GM12801 (cell line): ENCODE data around the gene PDE6C.

ENCODE experiments used
- TF ChIP-seq, protein P1 (sequence below): IDR thresholded peaks from one replicate; pipeline ENCODE4 v1.5.1; 2011; ENCODE audit warnings: control low read depth; ENCODE audit not compliant: insufficient read length; ENCODE audit errors: extremely low read depth

The PDE6C gene

DNA sequence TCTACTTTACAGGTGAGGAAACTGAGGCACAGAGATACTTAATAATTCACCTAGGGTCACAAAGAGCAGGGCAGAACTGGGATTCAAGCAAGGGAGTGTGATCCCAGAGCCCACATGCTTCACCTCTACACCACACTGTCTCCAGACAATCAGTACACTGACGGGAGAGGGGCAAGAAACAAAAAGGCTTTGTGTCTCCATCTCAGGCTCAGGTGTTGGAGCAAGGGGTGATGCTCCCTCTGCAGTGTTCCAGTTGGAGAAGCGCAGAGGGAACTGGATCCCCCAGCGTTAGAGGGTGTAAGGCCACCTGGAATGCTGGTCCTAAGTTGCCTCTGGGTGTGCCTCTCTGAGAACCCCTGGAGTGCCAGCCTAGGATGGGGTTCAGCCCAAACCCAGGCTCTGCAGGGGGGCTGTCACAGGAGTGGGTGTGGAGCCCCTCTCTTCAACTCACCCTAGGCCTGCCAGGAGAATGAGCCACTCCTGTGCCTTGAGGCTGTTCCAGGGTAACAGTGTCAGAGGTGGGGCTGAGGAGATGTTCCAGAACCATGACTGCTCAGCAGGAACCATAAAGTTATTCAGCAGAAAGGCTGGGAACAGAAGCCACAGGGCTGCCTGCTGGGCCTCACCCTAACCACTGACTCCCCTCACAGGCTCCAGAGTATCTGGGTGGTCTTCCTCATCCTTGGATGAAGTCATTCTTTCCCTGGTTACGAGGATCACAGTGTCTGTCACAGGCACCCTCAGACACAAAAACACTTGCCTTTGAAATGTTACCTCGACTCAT, 16.8 kb upstream of the PDE6C start:
- TF ChIP-seq, protein P1, sequence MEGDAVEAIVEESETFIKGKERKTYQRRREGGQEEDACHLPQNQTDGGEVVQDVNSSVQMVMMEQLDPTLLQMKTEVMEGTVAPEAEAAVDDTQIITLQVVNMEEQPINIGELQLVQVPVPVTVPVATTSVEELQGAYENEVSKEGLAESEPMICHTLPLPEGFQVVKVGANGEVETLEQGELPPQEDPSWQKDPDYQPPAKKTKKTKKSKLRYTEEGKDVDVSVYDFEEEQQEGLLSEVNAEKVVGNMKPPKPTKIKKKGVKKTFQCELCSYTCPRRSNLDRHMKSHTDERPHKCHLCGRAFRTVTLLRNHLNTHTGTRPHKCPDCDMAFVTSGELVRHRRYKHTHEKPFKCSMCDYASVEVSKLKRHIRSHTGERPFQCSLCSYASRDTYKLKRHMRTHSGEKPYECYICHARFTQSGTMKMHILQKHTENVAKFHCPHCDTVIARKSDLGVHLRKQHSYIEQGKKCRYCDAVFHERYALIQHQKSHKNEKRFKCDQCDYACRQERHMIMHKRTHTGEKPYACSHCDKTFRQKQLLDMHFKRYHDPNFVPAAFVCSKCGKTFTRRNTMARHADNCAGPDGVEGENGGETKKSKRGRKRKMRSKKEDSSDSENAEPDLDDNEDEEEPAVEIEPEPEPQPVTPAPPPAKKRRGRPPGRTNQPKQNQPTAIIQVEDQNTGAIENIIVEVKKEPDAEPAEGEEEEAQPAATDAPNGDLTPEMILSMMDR = no peak

DNA sequence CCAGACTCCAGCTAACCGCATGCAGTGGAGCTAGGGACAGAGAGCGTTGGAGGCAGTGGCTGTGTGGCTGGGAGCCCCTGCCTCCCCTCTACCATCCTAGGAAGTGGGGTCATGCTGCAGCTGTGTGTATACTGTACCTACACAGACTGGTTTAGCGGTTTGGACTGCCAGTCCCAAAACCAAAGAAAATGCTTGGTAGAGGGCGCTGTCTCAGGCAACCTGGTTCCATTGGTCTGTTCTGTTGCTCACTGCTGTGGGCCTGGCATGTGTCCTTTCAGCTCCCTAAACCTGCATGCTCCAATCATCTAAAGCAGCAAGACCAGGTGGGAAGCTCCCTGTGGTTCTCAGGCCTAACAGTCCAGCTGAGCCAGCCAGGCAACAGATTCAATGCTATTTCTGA, 15.8 kb upstream of the PDE6C start:
- TF ChIP-seq, protein P1 = no peak

DNA sequence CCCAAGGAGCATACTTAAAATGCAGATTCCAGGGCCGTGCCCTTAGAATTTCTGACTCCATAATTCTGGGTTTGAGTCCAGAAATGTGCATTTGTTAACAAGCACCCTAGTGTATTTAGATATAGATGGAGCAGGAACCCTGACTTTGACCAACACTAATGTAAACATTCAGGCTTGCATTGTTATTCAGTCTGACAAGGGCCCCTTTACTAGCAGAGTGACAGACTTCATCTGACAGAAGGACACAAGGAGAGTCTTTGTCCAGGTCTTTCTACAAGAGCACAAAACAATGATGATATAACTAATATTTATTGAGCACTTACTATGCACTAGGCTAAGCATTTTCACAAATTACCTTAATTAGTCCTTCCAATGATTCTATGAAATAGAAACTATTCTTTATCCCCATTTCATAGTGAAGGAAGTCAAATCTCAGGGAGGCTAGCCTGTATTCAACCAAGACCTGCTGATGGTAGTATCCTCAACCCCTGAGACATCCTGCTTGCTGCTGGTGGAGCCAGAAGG, 15.2 kb upstream of the PDE6C start:
- TF ChIP-seq, protein P1 = no peak

DNA sequence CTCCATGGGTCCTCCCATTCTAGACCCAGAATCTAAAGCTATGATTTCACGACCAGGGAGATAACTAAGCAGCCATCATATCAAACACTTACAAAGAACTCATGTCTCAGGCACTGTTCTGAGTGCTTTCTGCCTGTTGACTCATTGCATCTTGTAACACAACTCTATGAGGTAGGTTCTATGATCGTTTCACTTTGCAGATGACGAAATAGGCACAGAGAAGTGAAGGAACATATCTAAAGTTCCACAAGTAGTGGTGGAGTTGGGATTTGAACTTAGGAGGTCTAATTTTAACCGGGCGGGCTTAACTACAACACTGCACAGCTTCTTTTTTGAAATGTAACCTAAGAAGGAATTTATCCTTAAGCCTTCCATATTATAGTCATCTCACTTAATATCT, 14.2 kb upstream of the PDE6C start:
- TF ChIP-seq, protein P1 = no peak

DNA sequence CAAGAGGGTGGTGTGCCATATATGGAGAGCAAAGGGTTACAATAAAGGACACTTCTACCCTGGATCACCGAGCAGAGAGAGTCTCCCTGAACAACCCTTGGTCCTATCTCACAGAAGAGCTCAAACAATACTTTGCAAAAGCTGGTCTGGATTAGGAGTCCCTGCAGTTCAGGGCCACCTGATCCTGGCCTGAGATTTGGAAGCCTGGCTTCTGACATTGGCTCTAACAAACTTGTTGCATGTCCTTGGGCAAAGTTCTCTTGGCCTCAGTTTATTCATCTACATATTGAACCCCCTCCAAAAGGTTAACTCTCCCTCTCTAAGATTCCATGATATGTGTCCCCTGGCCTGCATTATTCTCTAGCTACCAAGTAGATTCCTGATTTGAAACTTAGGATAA, 13.0 kb upstream of the PDE6C start:
- TF ChIP-seq, protein P1 = no peak

DNA sequence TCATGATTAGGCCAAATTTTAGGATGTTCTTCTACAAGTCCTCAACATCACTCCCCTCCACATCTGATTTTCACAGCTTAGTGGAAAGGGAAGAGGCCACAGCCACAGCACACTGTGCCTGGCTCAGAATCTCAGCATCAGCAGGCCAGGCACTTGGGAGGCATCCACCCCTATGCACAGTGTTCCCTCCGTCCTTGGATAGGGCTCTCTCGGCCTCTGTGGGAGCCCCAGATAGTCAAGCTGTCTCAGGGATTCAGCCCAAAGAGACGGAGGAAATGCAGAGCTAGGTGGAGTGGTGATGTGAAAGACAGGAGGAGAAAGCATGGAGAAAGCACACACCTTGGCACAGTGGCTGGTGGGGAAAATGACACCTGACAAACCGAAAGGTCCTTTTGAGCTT, 12.6 kb upstream of the PDE6C start:
- TF ChIP-seq, protein P1 = no peak

DNA sequence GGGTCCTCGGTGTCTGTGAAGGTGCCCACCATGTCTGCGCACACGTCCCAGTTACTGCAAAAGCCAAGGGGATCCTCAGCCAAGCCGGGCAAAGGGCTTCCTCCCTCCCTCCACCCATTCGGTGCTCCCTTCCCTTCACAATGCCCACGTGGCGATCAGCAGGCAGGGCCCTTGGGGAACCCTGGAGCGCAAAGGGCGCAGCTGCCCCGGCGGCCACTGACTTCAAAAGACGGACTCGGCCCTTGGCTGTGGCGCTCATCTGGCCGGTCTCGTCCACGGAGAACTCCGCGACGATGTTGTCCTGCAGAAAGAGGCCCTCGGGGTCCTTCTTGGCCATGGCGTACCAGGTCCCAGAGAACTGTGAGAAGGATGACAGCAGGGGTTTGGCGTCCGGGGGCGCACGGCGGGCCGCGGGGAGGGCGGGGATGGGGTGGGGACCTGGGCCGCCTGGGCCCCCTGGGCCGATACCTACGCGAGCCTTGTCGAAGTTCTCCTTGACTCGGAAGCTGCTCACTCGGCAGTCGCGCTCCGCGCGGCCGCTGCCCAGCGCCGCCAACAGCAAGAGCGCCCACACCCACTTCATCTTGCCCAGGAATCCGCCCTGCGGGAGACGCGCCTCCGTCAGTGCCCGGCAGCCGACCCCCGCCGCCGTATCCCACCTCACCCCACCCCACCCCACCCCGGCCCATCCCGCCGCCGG, 11.7 kb upstream of the PDE6C start:
- TF ChIP-seq, protein P1 = no peak
